22Rv1 (cell line): ENCODE data around the gene JADE2.

Experiments used
- H3K27ac ChIP-seq: fragments of 450-650 bp; 2 replicates; pipeline ENCODE4 v1.5.1; 2017
- ZFX ChIP-seq: fragments of 450-650 bp; IDR thresholded peaks from 2 replicates; pipeline ENCODE4 v1.6.1; 2017; ENCODE audit warnings: antibody characterized with exemption, borderline replicate concordance
- TF ChIP-seq, protein P1 (sequence below): fragments of 450-650 bp; IDR thresholded peaks from 2 replicates; pipeline ENCODE4 v1.5.1; 2017; ENCODE audit warnings: mild to moderate bottlenecking

Gene JADE2

GRCh38 chr5:134603059-134603458 lies 77.6 kb downstream of the JADE2 start:
- H3K27ac ChIP-seq, result no peak overlapping the region
- no peak for TF ChIP-seq ZFX
- TF ChIP-seq, protein P1, sequence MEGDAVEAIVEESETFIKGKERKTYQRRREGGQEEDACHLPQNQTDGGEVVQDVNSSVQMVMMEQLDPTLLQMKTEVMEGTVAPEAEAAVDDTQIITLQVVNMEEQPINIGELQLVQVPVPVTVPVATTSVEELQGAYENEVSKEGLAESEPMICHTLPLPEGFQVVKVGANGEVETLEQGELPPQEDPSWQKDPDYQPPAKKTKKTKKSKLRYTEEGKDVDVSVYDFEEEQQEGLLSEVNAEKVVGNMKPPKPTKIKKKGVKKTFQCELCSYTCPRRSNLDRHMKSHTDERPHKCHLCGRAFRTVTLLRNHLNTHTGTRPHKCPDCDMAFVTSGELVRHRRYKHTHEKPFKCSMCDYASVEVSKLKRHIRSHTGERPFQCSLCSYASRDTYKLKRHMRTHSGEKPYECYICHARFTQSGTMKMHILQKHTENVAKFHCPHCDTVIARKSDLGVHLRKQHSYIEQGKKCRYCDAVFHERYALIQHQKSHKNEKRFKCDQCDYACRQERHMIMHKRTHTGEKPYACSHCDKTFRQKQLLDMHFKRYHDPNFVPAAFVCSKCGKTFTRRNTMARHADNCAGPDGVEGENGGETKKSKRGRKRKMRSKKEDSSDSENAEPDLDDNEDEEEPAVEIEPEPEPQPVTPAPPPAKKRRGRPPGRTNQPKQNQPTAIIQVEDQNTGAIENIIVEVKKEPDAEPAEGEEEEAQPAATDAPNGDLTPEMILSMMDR, result no peak

- H3K27ac ChIP-seq, result no peak overlapping the region
- TF ChIP-seq ZFX, result no peak
- TF ChIP-seq, protein P1, result no peak
These were observed 79.4 kb downstream of the JADE2 start for GRCh38 chr5:134604908-134605307.

- TF ChIP-seq, protein P1, result no peak
- TF ChIP-seq ZFX, result no peak
These were observed 81.3 kb downstream of the JADE2 start for GRCh38 chr5:134606726-134607125.

GRCh38 chr5:134608555-134608954 lies 83.1 kb downstream of the JADE2 start:
- TF ChIP-seq, protein P1, result no peak
- no peak for TF ChIP-seq ZFX
- H3K27ac ChIP-seq, result no peak overlapping the region

More at GRCh38 chr5:134606726-134607125, 81.3 kb downstream of the JADE2 start:
- H3K27ac ChIP-seq, result no peak overlapping the region

DNA sequence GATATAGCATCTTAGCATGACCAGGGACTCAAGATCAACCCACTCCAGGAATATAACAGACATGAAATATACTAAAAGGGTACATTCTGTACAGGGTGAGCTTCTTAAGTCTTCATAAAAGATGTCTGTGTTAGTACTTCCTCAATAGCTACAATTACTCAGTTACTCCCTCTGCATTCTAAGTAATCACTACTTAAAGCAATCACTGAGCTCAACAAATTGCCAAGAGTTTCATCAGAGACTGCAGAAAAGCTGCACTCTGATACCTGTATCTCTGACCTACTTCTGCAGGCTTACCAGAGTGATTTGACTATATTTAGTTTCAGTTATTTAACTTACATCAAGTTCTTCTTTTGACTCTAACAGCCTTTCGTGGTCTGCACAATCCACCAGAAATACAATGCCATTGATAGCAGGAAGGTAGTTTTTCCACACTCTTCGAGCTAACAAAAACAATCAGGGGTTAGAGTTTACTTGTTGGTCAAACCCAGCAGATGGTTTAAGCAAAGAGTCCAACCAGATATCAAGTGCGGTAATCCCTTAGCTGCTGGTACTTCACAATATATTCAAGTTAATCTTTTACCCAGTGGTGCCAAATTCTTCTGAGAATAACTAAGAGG lies 83.9 kb downstream of the JADE2 start:
- H3K27ac ChIP-seq, result no peak overlapping the region
- TF ChIP-seq, protein P1, result no peak
- no peak for TF ChIP-seq ZFX

GRCh38 chr5:134610725-134611124 lies 85.3 kb downstream of the JADE2 start:
- TF ChIP-seq, protein P1, result no peak
- H3K27ac ChIP-seq, result no peak overlapping the region

GRCh38 chr5:134611515-134611914 lies 86.0 kb downstream of the JADE2 start:
- TF ChIP-seq, protein P1, result no peak
- TF ChIP-seq ZFX, result no peak
- peak overlapping the region; percentile 61 for H3K27ac ChIP-seq
